Panc1 (cell line): Measurements from ENCODE around the gene TMEM163. TPM values are rescaled to one million over a fixed set of nuclear protein-coding genes. Genes with fewer than 3 reads are reported as not detected.

ENCODE experiments used
- ATAC-seq: fragments of 200-7000 bp; cut with Tn5 transposase; 2 replicates; pipeline ENCODE4 v1.9.1; 2020; ENCODE audit warnings: mild to moderate bottlenecking, moderate library complexity
- BruUV-seq: library from RNA; stranded (reverse); fragments of 400-500 nt; replicated peaks from 2 replicates; lab custom pipeline; 2021; lab: Mats Ljungman, UMichigan
- CTCF ChIA-PET: fragments of 300-600 bp; sonication (Branson Sonifier 250); formaldehyde crosslinking; loops from one replicate; lab custom pipeline; 2022; ENCODE audit warnings: antibody characterized with exemption; lab: Charles Lee
- POLR2A ChIA-PET: fragments of 300-600 bp; sonication (Branson Sonifier 250); formaldehyde crosslinking; loops from one replicate; lab custom pipeline; 2022; ENCODE audit warnings: antibody characterized with exemption; lab: Charles Lee
- DNase-seq: peaks from one replicate; pipeline ENCODE4 v3.0.0-alpha.2; 2010; ENCODE audit warnings: low read depth, low spot score
- H3K27ac ChIP-seq: 2 replicates; pipeline ENCODE4 v1.5.1; 2011; ENCODE audit warnings: mild to moderate bottlenecking, low read length, inconsistent platforms
- H3K27me3 ChIP-seq: fragments of 200-500 bp; sonication (Bioruptor generic); 2 replicates; pipeline ENCODE4 v1.6.0; 2014; ENCODE audit warnings: low read length, inconsistent platforms; ENCODE audit not compliant: control insufficient read depth, insufficient read depth
- H3K36me3 ChIP-seq: fragments of 200-500 bp; sonication (Bioruptor generic); 2 replicates; pipeline ENCODE4 v1.5.1; 2014; ENCODE audit warnings: inconsistent platforms, mild to moderate bottlenecking, low read length, moderate library complexity; ENCODE audit not compliant: control insufficient read depth, insufficient read depth
- H3K4me1 ChIP-seq: 2 replicates; pipeline ENCODE4 v1.5.1; 2011; ENCODE audit warnings: inconsistent platforms, mild to moderate bottlenecking, low read length, moderate library complexity; ENCODE audit not compliant: control insufficient read depth, insufficient read depth
- H3K4me3 ChIP-seq, 2 experiments: 2 replicates each; pipeline ENCODE4 v1.5.1; 2011 to 2012; ENCODE audit warnings: low read depth in 2 of 2, low read length in 2 of 2, mild to moderate bottlenecking in 2 of 2, inconsistent platforms in 1 of 2, moderate library complexity in 1 of 2
- H3K9me3 ChIP-seq: fragments of 200-500 bp; sonication (Bioruptor generic); 2 replicates; pipeline ENCODE4 v1.5.1; 2014; ENCODE audit warnings: low read depth, mild to moderate bottlenecking, inconsistent platforms, low read length, moderate library complexity; ENCODE audit not compliant: control insufficient read depth, insufficient read depth
- CTCF ChIP-seq: fragments of 450-650 bp; IDR thresholded peaks from 2 replicates; pipeline ENCODE4 v1.5.1; 2017; ENCODE audit warnings: mild to moderate bottlenecking
- POLR2AphosphoS5 ChIP-seq: IDR thresholded peaks from 2 replicates; pipeline ENCODE4 v1.6.1; 2012; ENCODE audit warnings: mild to moderate bottlenecking, low read depth, low read length, moderate library complexity
- SIN3A ChIP-seq: IDR thresholded peaks from 2 replicates; pipeline ENCODE4 v1.6.1; 2012; ENCODE audit warnings: low read depth, mild to moderate bottlenecking, low read length, moderate library complexity, borderline replicate concordance; ENCODE audit not compliant: insufficient read depth
- TCF7L2 ChIP-seq: IDR thresholded peaks from 2 replicates; pipeline ENCODE4 v1.6.1; 2011; ENCODE audit warnings: mild to moderate bottlenecking, low read depth, low read length, inconsistent platforms
- in situ Hi-C: cut with HindIII; loops from 2 replicates; pipeline ENCODE4 v1.10.0; 2016; ENCODE audit warnings: low sequenced_read_pairs, low pct_unique_long_range_greater_than_20kb
- intact Hi-C: fragments of 100-400 bp; cut with micrococcal nuclease; formaldehyde crosslinking; loops from one replicate; pipeline ENCODE4 v1.10.0; 2022; ENCODE audit not compliant: unreplicated experiment
- total RNA-seq: library from RNA; stranded (reverse); gene quantifications from one replicate; pipeline ENCODE4 v1.2.1, GENCODE V29; 2021; ENCODE audit not compliant: unreplicated experiment
- TF ChIP-seq, protein P1 (sequence below), 2 experiments: IDR thresholded peaks; 2 replicates each; pipeline ENCODE4 v1.6.1; 2011 to 2012; ENCODE audit warnings: low read depth in 2 of 2, control low read depth in 1 of 2, low read length in 1 of 2, mild to moderate bottlenecking in 1 of 2, moderate library complexity in 1 of 2; ENCODE audit not compliant: insufficient read depth in 1 of 2

The TMEM163 gene
- total RNA-seq, 1 experiment from 2014 or later: not detected

DNA sequence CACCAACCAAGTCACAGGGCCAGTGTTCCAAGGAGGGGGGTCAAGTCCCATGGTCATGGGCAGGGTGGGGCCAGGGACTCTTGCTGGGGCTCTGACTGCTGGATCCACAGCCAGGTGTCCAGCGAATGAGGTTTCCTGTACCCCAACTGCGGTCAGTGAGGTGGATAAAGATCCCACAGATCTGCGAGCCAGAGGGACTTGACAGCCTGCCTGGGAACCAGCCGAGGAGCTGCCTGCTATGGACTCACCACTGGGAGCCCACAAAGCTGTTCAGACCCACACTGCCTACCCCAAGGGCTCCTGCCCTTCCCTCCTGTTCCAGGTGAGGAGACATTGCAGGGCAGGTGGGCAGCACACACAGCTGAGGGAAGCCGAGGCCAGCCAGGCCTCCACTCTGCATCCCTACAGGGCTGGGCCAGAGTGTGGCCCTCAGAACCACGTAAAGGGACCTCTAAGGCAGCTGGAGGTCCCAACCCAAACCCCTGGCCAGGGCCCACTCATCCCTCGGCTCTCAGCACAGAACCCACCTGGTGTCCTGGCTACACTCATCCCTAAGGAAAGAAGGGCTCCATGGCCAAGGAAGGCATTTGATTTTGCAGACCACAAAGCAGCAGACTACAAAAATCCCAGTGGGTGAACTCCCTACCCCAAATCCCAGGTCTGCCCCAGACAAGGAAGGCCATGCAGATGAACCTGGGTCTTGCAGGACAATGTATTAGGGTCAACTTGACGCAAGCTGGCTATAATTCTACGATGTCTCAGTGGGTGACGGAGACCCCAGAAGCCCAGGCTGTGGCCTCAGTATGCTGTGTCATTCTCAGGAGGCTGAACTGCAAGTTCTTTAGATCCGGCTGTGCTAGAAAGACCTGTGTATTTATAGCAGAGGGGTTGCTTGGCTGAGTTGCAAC is 255.8 kb downstream of the TMEM163 start:
- no peak for ATAC-seq
- H3K4me1 ChIP-seq: no peaks in the 10 kb centered on the region
- ChIA-PET POLR2A (no interaction called here), CTCF (no interaction called here)
- no peaks in the 10 kb centered on the region for H3K9me3 ChIP-seq
- H3K27ac ChIP-seq: no peak overlapping the region
- H3K4me3 ChIP-seq: no peak overlapping the region
- H3K27me3 ChIP-seq: no peaks in the 10 kb centered on the region
- DNase-seq: no peak
- in situ Hi-C loops: no loop called here
- H3K36me3 ChIP-seq: no peaks in the 10 kb centered on the region
- TF ChIP-seq, protein P1, sequence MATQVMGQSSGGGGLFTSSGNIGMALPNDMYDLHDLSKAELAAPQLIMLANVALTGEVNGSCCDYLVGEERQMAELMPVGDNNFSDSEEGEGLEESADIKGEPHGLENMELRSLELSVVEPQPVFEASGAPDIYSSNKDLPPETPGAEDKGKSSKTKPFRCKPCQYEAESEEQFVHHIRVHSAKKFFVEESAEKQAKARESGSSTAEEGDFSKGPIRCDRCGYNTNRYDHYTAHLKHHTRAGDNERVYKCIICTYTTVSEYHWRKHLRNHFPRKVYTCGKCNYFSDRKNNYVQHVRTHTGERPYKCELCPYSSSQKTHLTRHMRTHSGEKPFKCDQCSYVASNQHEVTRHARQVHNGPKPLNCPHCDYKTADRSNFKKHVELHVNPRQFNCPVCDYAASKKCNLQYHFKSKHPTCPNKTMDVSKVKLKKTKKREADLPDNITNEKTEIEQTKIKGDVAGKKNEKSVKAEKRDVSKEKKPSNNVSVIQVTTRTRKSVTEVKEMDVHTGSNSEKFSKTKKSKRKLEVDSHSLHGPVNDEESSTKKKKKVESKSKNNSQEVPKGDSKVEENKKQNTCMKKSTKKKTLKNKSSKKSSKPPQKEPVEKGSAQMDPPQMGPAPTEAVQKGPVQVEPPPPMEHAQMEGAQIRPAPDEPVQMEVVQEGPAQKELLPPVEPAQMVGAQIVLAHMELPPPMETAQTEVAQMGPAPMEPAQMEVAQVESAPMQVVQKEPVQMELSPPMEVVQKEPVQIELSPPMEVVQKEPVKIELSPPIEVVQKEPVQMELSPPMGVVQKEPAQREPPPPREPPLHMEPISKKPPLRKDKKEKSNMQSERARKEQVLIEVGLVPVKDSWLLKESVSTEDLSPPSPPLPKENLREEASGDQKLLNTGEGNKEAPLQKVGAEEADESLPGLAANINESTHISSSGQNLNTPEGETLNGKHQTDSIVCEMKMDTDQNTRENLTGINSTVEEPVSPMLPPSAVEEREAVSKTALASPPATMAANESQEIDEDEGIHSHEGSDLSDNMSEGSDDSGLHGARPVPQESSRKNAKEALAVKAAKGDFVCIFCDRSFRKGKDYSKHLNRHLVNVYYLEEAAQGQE (IDR thresholded peaks at IDR 0.05; ENCODE audit: insufficient read depth in 1 of 2, low read depth in 2 of 2, low read length in 1 of 2): no peak
- TF ChIP-seq CTCF: no peak
- TF ChIP-seq TCF7L2: no peak
- no peak for TF ChIP-seq POLR2AphosphoS5
- TF ChIP-seq SIN3A: no peak
- BruUV-seq: no TSS peak
- intact Hi-C loops: loop anchor here (5.0 kb wide), 1 partner anchor 434 kb away; no protein-coding TSS in a partner anchor

DNA sequence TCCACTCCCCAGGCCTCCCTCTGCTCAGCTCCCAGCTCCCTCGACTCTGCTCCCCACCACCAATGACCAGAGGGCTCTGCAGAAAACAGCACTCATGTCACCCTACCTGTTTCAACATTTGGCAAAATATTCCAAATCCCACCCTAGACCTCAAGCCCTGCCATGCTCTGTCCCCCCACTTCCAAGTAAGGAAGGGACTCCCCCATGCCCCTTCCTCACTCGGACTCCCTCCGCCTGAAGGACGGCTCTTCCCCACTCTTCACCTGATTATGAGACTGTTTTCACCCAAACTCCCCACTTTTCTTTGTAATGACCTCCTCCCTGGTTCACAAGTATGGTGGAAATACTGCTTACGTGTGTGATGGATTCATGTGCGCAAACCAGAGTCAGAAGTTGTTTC is 256.5 kb downstream of the TMEM163 start:
- in situ Hi-C loops: no loop called here
- POLR2A ChIA-PET: no interaction called here

More for the DNA sequence above, 256.5 kb downstream of the TMEM163 start:
- no peaks in the 10 kb centered on the region for H3K36me3 ChIP-seq
- no peak for DNase-seq
- CTCF ChIA-PET: no interaction called here
- H3K4me1 ChIP-seq: no peaks in the 10 kb centered on the region
- intact Hi-C loops: loop anchor here (5.0 kb wide), 1 partner anchor 435 kb away; no protein-coding TSS in a partner anchor
- H3K27me3 ChIP-seq: no peaks in the 10 kb centered on the region
- no peak overlapping the region for H3K27ac ChIP-seq
- no peak for ATAC-seq
- H3K4me3 ChIP-seq: no peak overlapping the region
- no peak for TF ChIP-seq CTCF
- TF ChIP-seq, protein P1 (IDR thresholded peaks at IDR 0.05; ENCODE audit: insufficient read depth in 1 of 2, low read depth in 2 of 2, low read length in 1 of 2): no peak
- no peak for TF ChIP-seq TCF7L2
- no peak for TF ChIP-seq POLR2AphosphoS5
- TF ChIP-seq SIN3A: no peak
- no peaks in the 10 kb centered on the region for H3K9me3 ChIP-seq
- no TSS peak for BruUV-seq
